T-cell (primary cell): Measurements from ENCODE around the gene B4GALT5. TPM values are rescaled to one million over a fixed set of nuclear protein-coding genes. Genes with fewer than 3 reads are reported as not detected.

Source experiments
- ATAC-seq, 4 experiments: fragments of 200-7000 bp in 3 of 4; fragments of 150-1000 bp in 1 of 4; cut with Tn5 transposase; replicated peaks in 1 of 4; 1 replicate in 3 of 4; 2 replicates in 1 of 4; pipeline ENCODE4 v1.10.0; 2021; ENCODE audit warnings: moderate library complexity in 3 of 4, mild to moderate bottlenecking in 2 of 4, moderate number of reproducible peaks in 1 of 4
- CTCF ChIA-PET, 2 donors: fragments of 300-600 bp; sonication (Branson Sonifier 250); formaldehyde crosslinking; loops; one replicate each; lab custom pipeline; 2022; ENCODE audit warnings: antibody characterized with exemption in 2 of 2; lab: Charles Lee
- POLR2A ChIA-PET, 2 donors: fragments of 300-600 bp; sonication (Branson Sonifier 250); formaldehyde crosslinking; loops; one replicate each; lab custom pipeline; 2022; ENCODE audit warnings: antibody characterized with exemption in 2 of 2; lab: Charles Lee
- DNase-seq, 35 experiments: peaks; one replicate each; pipeline versions ENCODE4 v3.0.0 to v3.0.0-alpha.2; 2013 to 2023
- H3K27ac ChIP-seq: one replicate; pipeline ENCODE4 v1.5.1; 2013; ENCODE audit warnings: low read length
- H3K27me3 ChIP-seq, 2 experiments: replicated peaks in 1 of 2; 1 replicate in 1 of 2; 2 replicates in 1 of 2; pipeline versions ENCODE4 v1.6.1 to v1.7.0; 2013; ENCODE audit warnings: low read length in 1 of 2, mixed read lengths in 1 of 2; ENCODE audit not compliant: control insufficient read depth in 2 of 2, insufficient read depth in 2 of 2; ENCODE audit errors: extremely low read depth in 1 of 2
- H3K36me3 ChIP-seq, 2 donors: 1 replicate in 1 of 2; 2 replicates in 1 of 2; pipeline versions ENCODE4 v1.6.1 to v1.7.0; 2013; ENCODE audit warnings: low read length in 1 of 2; ENCODE audit not compliant: control insufficient read depth in 2 of 2, insufficient read depth in 1 of 2; ENCODE audit errors: extremely low read depth in 1 of 2
- H3K4me1 ChIP-seq, 2 experiments: 1 replicate in 1 of 2; 2 replicates in 1 of 2; pipeline versions ENCODE4 v1.6.1 to v1.7.0; 2013; ENCODE audit warnings: low read length in 2 of 2, mixed read lengths in 1 of 2; ENCODE audit not compliant: insufficient read depth in 2 of 2, control insufficient read depth in 1 of 2; ENCODE audit errors: extremely low read depth in 1 of 2
- H3K4me3 ChIP-seq, 2 donors: 1 replicate in 1 of 2; 2 replicates in 1 of 2; pipeline versions ENCODE4 v1.5.1 to v1.7.0; 2013; ENCODE audit warnings: mild to moderate bottlenecking in 2 of 2, low read length in 1 of 2, moderate library complexity in 1 of 2; ENCODE audit not compliant: control insufficient read depth in 1 of 2; ENCODE audit errors: extremely low read depth in 1 of 2
- H3K9me3 ChIP-seq: 2 replicates; pipeline ENCODE4 v1.7.0; 2013
- H3K27ac Mint-ChIP-seq, 2 donors: one replicate each; pipeline ENCODE4 v1.8.0; 2020 to 2021; ENCODE audit warnings: mild to moderate bottlenecking in 2 of 2, mixed read lengths in 2 of 2
- H3K27me3 Mint-ChIP-seq, 2 donors: one replicate each; pipeline ENCODE4 v1.8.0; 2021 to 2022; ENCODE audit warnings: mixed read lengths in 2 of 2
- H3K36me3 Mint-ChIP-seq: one replicate; pipeline ENCODE4 v1.8.0; 2021; ENCODE audit warnings: mixed read lengths
- H3K4me1 Mint-ChIP-seq, 3 donors: one replicate each; pipeline ENCODE4 v1.8.0; 2020 to 2022; ENCODE audit warnings: mixed read lengths in 3 of 3, mild to moderate bottlenecking in 1 of 3
- H3K4me3 Mint-ChIP-seq, 3 donors: one replicate each; pipeline ENCODE4 v1.8.0; 2020 to 2022; ENCODE audit warnings: mild to moderate bottlenecking in 3 of 3, mixed read lengths in 3 of 3, moderate library complexity in 3 of 3
- H3K9me3 Mint-ChIP-seq, 3 donors: one replicate each; pipeline ENCODE4 v1.8.0; 2020 to 2022; ENCODE audit warnings: mixed read lengths in 3 of 3
- WGBS: methylation state at CpG from one replicate; pipeline ENCODE4 v1.1.5; 2013; ENCODE audit warnings: missing lambda C conversion rate; ENCODE audit not compliant: insufficient coverage; 5-methylcytosine and 5-hydroxymethylcytosine counted together
- total RNA-seq, 35 experiments: library from RNA in 6 of 35; stranded (reverse) in 6 of 35; fragments of 120-200 nt in 1 of 35; gene quantifications; one replicate each; pipeline versions ENCODE4 v1.2.1 to v1.2.4 and lab custom pipeline; 2013 to 2026

Gene B4GALT5
- total RNA-seq, 5 donors from 2014 or later (not counting 1 experiment from before 2014, with no cell fraction given): 4.6 to 11.9 (median 9.2) TPM

- H3K36me3 ChIP-seq: peaks cover 0 to 16% of the 10 kb centered on the region in 2 donors
- no peak overlapping the region for H3K4me3 ChIP-seq
- Mint-ChIP-seq H3K4me1 (peaks cover 0 to 3% (median 0%) of the 10 kb centered on the region in 3 donors), H3K27ac (no peak overlapping the region), H3K36me3 (peaks cover 37% of the 10 kb centered on the region), H3K9me3 (peaks cover 0 to 4% (median 0%) of the 10 kb centered on the region in 3 donors), H3K4me3 (no peak overlapping the region), H3K27me3 (no peaks in the 10 kb centered on the region)
- no peak for ATAC-seq
- ChIA-PET CTCF (no interaction called here), POLR2A (interaction anchor here in 1 of 2 donors (0.5 kb wide), 1 partner anchor 15 kb away, joined by 5 read pairs; no protein-coding TSS in a partner anchor)
- no peak overlapping the region for H3K27ac ChIP-seq
- no peak for DNase-seq
- H3K9me3 ChIP-seq: no peaks in the 10 kb centered on the region
- no peaks in the 10 kb centered on the region for H3K4me1 ChIP-seq
- peaks cover 0 to 2% of the 10 kb centered on the region in 2 experiments for H3K27me3 ChIP-seq
- WGBS: 100% methylated on average over 1 of the region's 5 CpGs
Measured at GRCh38 chr20:49634116-49634515, 79.6 kb downstream of the B4GALT5 start.

- H3K36me3 ChIP-seq: peaks cover 0 to 16% of the 10 kb centered on the region in 2 donors
- Mint-ChIP-seq H3K9me3 (peaks cover 0 to 4% (median 0%) of the 10 kb centered on the region in 3 donors), H3K4me1 (peaks cover 0 to 3% (median 0%) of the 10 kb centered on the region in 3 donors), H3K36me3 (peaks cover 37% of the 10 kb centered on the region), H3K27me3 (no peaks in the 10 kb centered on the region), H3K27ac (no peak overlapping the region), H3K4me3 (no peak overlapping the region)
- ChIA-PET POLR2A (interaction anchor here in 1 of 2 donors (0.5 kb wide), 2 partner anchors 16 to 22 kb away, joined by 5 to 7 read pairs; no protein-coding TSS in a partner anchor), CTCF (no interaction called here)
- H3K4me3 ChIP-seq: no peak overlapping the region
- ATAC-seq (no peak), DNase-seq (no peak)
- peaks cover 0 to 2% of the 10 kb centered on the region in 2 experiments for H3K27me3 ChIP-seq
- WGBS: no CpG with 5 or more reads among the region's 4 CpGs
- H3K9me3 ChIP-seq: no peaks in the 10 kb centered on the region
- no peaks in the 10 kb centered on the region for H3K4me1 ChIP-seq
- H3K27ac ChIP-seq: no peak overlapping the region
Measured at GRCh38 chr20:49633643-49634042, 80.0 kb downstream of the B4GALT5 start.

- no peaks in the 10 kb centered on the region for H3K9me3 ChIP-seq
- H3K4me1 Mint-ChIP-seq: peaks cover 0 to 3% (median 0%) of the 10 kb centered on the region in 3 donors
- H3K27ac ChIP-seq: no peak overlapping the region
- ATAC-seq (no peak), DNase-seq (no peak)
- no peak overlapping the region for H3K27ac Mint-ChIP-seq
- ChIA-PET POLR2A (interaction anchor here in 1 of 2 donors (0.5 kb wide), 1 partner anchor 22 kb away, joined by 7 read pairs; no protein-coding TSS in a partner anchor), CTCF (no interaction called here)
- peaks cover 37% of the 10 kb centered on the region for H3K36me3 Mint-ChIP-seq
- peaks cover 0 to 13% of the 10 kb centered on the region in 2 donors for H3K36me3 ChIP-seq
- peaks cover 0 to 2% of the 10 kb centered on the region in 2 experiments for H3K27me3 ChIP-seq
- H3K9me3 Mint-ChIP-seq: peaks cover 0 to 4% (median 0%) of the 10 kb centered on the region in 3 donors
- WGBS: 91% methylated on average over 1 of the region's 5 CpGs
- no peaks in the 10 kb centered on the region for H3K27me3 Mint-ChIP-seq
- H3K4me3 Mint-ChIP-seq: no peak overlapping the region
- H3K4me1 ChIP-seq: no peaks in the 10 kb centered on the region
- H3K4me3 ChIP-seq: no peak overlapping the region
Measured at GRCh38 chr20:49633023-49633422, 80.7 kb downstream of the B4GALT5 start.

GRCh38 chr20:49631856-49632418 lies 81.7 kb downstream of the B4GALT5 start:
- no peak for ATAC-seq
- DNase-seq: no peak
- H3K9me3 ChIP-seq: no peaks in the 10 kb centered on the region
- no peak overlapping the region for H3K4me3 ChIP-seq
- Mint-ChIP-seq H3K4me1 (peaks cover 0 to 3% (median 0%) of the 10 kb centered on the region in 3 donors), H3K9me3 (peaks cover 0 to 4% (median 0%) of the 10 kb centered on the region in 3 donors), H3K36me3 (peaks cover 34% of the 10 kb centered on the region), H3K4me3 (no peak overlapping the region), H3K27me3 (no peaks in the 10 kb centered on the region), H3K27ac (peak overlapping the region in 1 of 2 donors; percentile 51)
- ChIA-PET POLR2A (no interaction called here), CTCF (no interaction called here)
- WGBS: 91% methylated on average over 15 of the region's 15 CpGs
- peaks cover 0 to 8% of the 10 kb centered on the region in 2 donors for H3K36me3 ChIP-seq
- H3K27ac ChIP-seq: no peak overlapping the region
- no peaks in the 10 kb centered on the region for H3K4me1 ChIP-seq
- peaks cover 0 to 2% of the 10 kb centered on the region in 2 experiments for H3K27me3 ChIP-seq

- Mint-ChIP-seq H3K9me3 (peaks cover 0 to 4% (median 0%) of the 10 kb centered on the region in 3 donors), H3K4me1 (peaks cover 0 to 3% (median 0%) of the 10 kb centered on the region in 3 donors), H3K27me3 (no peaks in the 10 kb centered on the region), H3K36me3 (peaks cover 27% of the 10 kb centered on the region), H3K27ac (no peak overlapping the region), H3K4me3 (no peak overlapping the region)
- Histone ChIP-seq H3K27me3 (peaks cover 0 to 2% of the 10 kb centered on the region in 2 experiments), H3K4me1 (no peaks in the 10 kb centered on the region), H3K27ac (no peak overlapping the region), H3K36me3 (peaks cover 0 to 6% of the 10 kb centered on the region in 2 donors), H3K9me3 (no peaks in the 10 kb centered on the region), H3K4me3 (no peak overlapping the region)
- ChIA-PET POLR2A (no interaction called here), CTCF (no interaction called here)
- DNase-seq (no peak), ATAC-seq (no peak)
- WGBS: 80% methylated on average over 9 of the region's 9 CpGs
Measured at GRCh38 chr20:49631061-49631716, 82.5 kb downstream of the B4GALT5 start.

- H3K27me3 Mint-ChIP-seq: peaks cover 4% of the 10 kb centered on the region in 2 donors
- WGBS: 95% methylated on average over 7 of the region's 10 CpGs
- H3K9me3 ChIP-seq: no peaks in the 10 kb centered on the region
- no peak overlapping the region for H3K4me3 Mint-ChIP-seq
- peaks cover 0 to 4% (median 0%) of the 10 kb centered on the region in 3 donors for H3K4me1 Mint-ChIP-seq
- DNase-seq (no peak), ATAC-seq (no peak)
- H3K27ac ChIP-seq: no peak overlapping the region
- POLR2A ChIA-PET: no interaction called here
- H3K36me3 Mint-ChIP-seq: peaks cover 21% of the 10 kb centered on the region
- H3K9me3 Mint-ChIP-seq: peaks cover 0 to 4% (median 0%) of the 10 kb centered on the region in 3 donors
- CTCF ChIA-PET: no interaction called here
- H3K27me3 ChIP-seq: peaks cover 0 to 2% of the 10 kb centered on the region in 2 experiments
- no peak overlapping the region for H3K27ac Mint-ChIP-seq
- H3K4me3 ChIP-seq: no peak overlapping the region
- no peaks in the 10 kb centered on the region for H3K4me1 ChIP-seq
- H3K36me3 ChIP-seq: no peaks in the 10 kb centered on the region
Measured at GRCh38 chr20:49630396-49630951, 83.2 kb downstream of the B4GALT5 start.
